Activated T-cell treated with anti-CD3 and anti-CD28 coated beads, Interleukin-2, amount 50 U/mL, for 72 hours (primary cell): Measurements from ENCODE around the gene TDRD7. TPM values are rescaled to one million over a fixed set of nuclear protein-coding genes. Genes with fewer than 3 reads are reported as not detected.

Source experiments
- ATAC-seq, 2 donors: fragments of 150-1000 bp; cut with Tn5 transposase; replicated peaks in 1 of 2; 2 replicates each; pipeline ENCODE4 v1.10.0; 2021; ENCODE audit warnings: moderate library complexity in 2 of 2, mild to moderate bottlenecking in 1 of 2
- DNase-seq, 2 donors: peaks; one replicate each; pipeline ENCODE4 v3.0.0; 2021 to 2022; ENCODE audit warnings: mixed read lengths in 1 of 2
- H3K27ac Mint-ChIP-seq: one replicate; pipeline ENCODE4 v1.8.0; 2022; ENCODE audit warnings: mild to moderate bottlenecking, moderate library complexity, mixed read lengths
- H3K27me3 Mint-ChIP-seq: one replicate; pipeline ENCODE4 v1.8.0; 2022; ENCODE audit warnings: low read depth, mixed read lengths
- H3K36me3 Mint-ChIP-seq, 2 donors: one replicate each; pipeline ENCODE4 v1.8.0; 2022; ENCODE audit warnings: mixed read lengths in 2 of 2, mild to moderate bottlenecking in 1 of 2; ENCODE audit not compliant: insufficient read depth in 2 of 2
- H3K4me1 Mint-ChIP-seq: one replicate; pipeline ENCODE4 v1.8.0; 2022; ENCODE audit warnings: low read depth, mixed read lengths
- H3K4me3 Mint-ChIP-seq, 2 donors: one replicate each; pipeline ENCODE4 v1.8.0; 2022; ENCODE audit warnings: mild to moderate bottlenecking in 2 of 2, mixed read lengths in 2 of 2, moderate library complexity in 2 of 2
- H3K9me3 Mint-ChIP-seq, 2 donors: one replicate each; pipeline ENCODE4 v1.8.0; 2022; ENCODE audit warnings: mixed read lengths in 2 of 2
- total RNA-seq, 2 donors: library from RNA; stranded (reverse); gene quantifications; one replicate each; pipeline ENCODE4 v1.2.3, GENCODE V29; 2022

TDRD7 gene
- 10 to 100 TPM in 1 of 2 donors, 1 to 10 TPM in 1; 6.7 to 10.1 TPM for total RNA-seq

GRCh38 chr9:97411789-97412625 is at the start of gene TDRD7:
Gene TDRD7, plus strand, starts transcription at chr9:97412096. Its CDS starts 16,370 bp downstream, at chr9:97428466.
- no peaks in the 10 kb centered on the region for H3K9me3 Mint-ChIP-seq
- H3K4me3 Mint-ChIP-seq: peak within 1 kb of the TSS; percentile 81 to 89
- peaks cover 37% of the 10 kb centered on the region for H3K27me3 Mint-ChIP-seq
- peak within 1 kb of the TSS; percentile 82 for H3K27ac Mint-ChIP-seq
- peaks cover 0 to 1% of the 10 kb centered on the region in 2 donors for H3K36me3 Mint-ChIP-seq
- ATAC-seq (peak; percentile 86), DNase-seq (peak; percentile 89 to 94)
- peaks cover 13% of the 10 kb centered on the region for H3K4me1 Mint-ChIP-seq

GRCh38 chr9:97362777-97363545 is 48.9 kb upstream of the TDRD7 start:
- DNase-seq (no peak), ATAC-seq (peak; percentile 53 to 57)
- H3K9me3 Mint-ChIP-seq: no peaks in the 10 kb centered on the region
- no peak overlapping the region for H3K4me3 Mint-ChIP-seq
- no peaks in the 10 kb centered on the region for H3K36me3 Mint-ChIP-seq
- no peaks in the 10 kb centered on the region for H3K4me1 Mint-ChIP-seq
- H3K27ac Mint-ChIP-seq: no peak overlapping the region
- H3K27me3 Mint-ChIP-seq: no peaks in the 10 kb centered on the region

- ATAC-seq (peak in 1 of 2 donors; percentile 25), DNase-seq (no peak)
- H3K9me3 Mint-ChIP-seq: no peaks in the 10 kb centered on the region
- H3K4me1 Mint-ChIP-seq: no peaks in the 10 kb centered on the region
- peaks cover 0 to 3% of the 10 kb centered on the region in 2 donors for H3K36me3 Mint-ChIP-seq
- no peak overlapping the region for H3K4me3 Mint-ChIP-seq
- H3K27ac Mint-ChIP-seq: no peak overlapping the region
- no peaks in the 10 kb centered on the region for H3K27me3 Mint-ChIP-seq
Measured at GRCh38 chr9:97363661-97364299, 48.1 kb upstream of the TDRD7 start.

- no peak for DNase-seq
- no peak overlapping the region for H3K27ac Mint-ChIP-seq
- H3K4me1 Mint-ChIP-seq: no peaks in the 10 kb centered on the region
- no peaks in the 10 kb centered on the region for H3K27me3 Mint-ChIP-seq
- H3K9me3 Mint-ChIP-seq: peaks cover 0 to 2% of the 10 kb centered on the region in 2 donors
- peaks cover 0 to 9% of the 10 kb centered on the region in 2 donors for H3K36me3 Mint-ChIP-seq
- ATAC-seq: no peak
- no peak overlapping the region for H3K4me3 Mint-ChIP-seq
Measured at GRCh38 chr9:97364769-97365490, 47.0 kb upstream of the TDRD7 start.

GRCh38 chr9:97365634-97366033 is 46.3 kb upstream of the TDRD7 start:
- Mint-ChIP-seq H3K27ac (no peak overlapping the region), H3K4me3 (no peak overlapping the region), H3K9me3 (peaks cover 0 to 2% of the 10 kb centered on the region in 2 donors), H3K36me3 (peaks cover 0 to 9% of the 10 kb centered on the region in 2 donors), H3K27me3 (no peaks in the 10 kb centered on the region), H3K4me1 (no peaks in the 10 kb centered on the region)
- ATAC-seq (no peak), DNase-seq (no peak)

GRCh38 chr9:97366476-97366875 is 45.4 kb upstream of the TDRD7 start:
- DNase-seq (no peak), ATAC-seq (no peak)
- H3K27ac Mint-ChIP-seq: no peak overlapping the region
- peaks cover 0 to 2% of the 10 kb centered on the region in 2 donors for H3K9me3 Mint-ChIP-seq
- H3K36me3 Mint-ChIP-seq: peaks cover 0 to 9% of the 10 kb centered on the region in 2 donors
- H3K27me3 Mint-ChIP-seq: no peaks in the 10 kb centered on the region
- H3K4me3 Mint-ChIP-seq: no peak overlapping the region
- H3K4me1 Mint-ChIP-seq: no peaks in the 10 kb centered on the region

GRCh38 chr9:97366889-97367288 is 45.0 kb upstream of the TDRD7 start:
- Mint-ChIP-seq H3K4me1 (no peaks in the 10 kb centered on the region), H3K27me3 (no peaks in the 10 kb centered on the region), H3K9me3 (peaks cover 0 to 2% of the 10 kb centered on the region in 2 donors), H3K4me3 (no peak overlapping the region), H3K36me3 (peaks cover 0 to 9% of the 10 kb centered on the region in 2 donors), H3K27ac (no peak overlapping the region)
- no peak for ATAC-seq
- no peak for DNase-seq

GRCh38 chr9:97367729-97368128 is 44.2 kb upstream of the TDRD7 start:
- DNase-seq: no peak
- H3K36me3 Mint-ChIP-seq: peaks cover 0 to 9% of the 10 kb centered on the region in 2 donors
- H3K27ac Mint-ChIP-seq: no peak overlapping the region
- H3K4me3 Mint-ChIP-seq: no peak overlapping the region
- H3K4me1 Mint-ChIP-seq: no peaks in the 10 kb centered on the region
- peak; percentile 40 to 52 for ATAC-seq
- H3K9me3 Mint-ChIP-seq: peaks cover 0 to 2% of the 10 kb centered on the region in 2 donors
- no peaks in the 10 kb centered on the region for H3K27me3 Mint-ChIP-seq

GRCh38 chr9:97368964-97369363 is 42.9 kb upstream of the TDRD7 start:
- Mint-ChIP-seq H3K27ac (no peak overlapping the region), H3K4me3 (no peak overlapping the region), H3K4me1 (no peaks in the 10 kb centered on the region), H3K36me3 (peaks cover 0 to 9% of the 10 kb centered on the region in 2 donors), H3K27me3 (no peaks in the 10 kb centered on the region), H3K9me3 (peaks cover 0 to 2% of the 10 kb centered on the region in 2 donors)
- DNase-seq: no peak
- no peak for ATAC-seq

GRCh38 chr9:97372580-97372979 is 39.3 kb upstream of the TDRD7 start:
- Mint-ChIP-seq H3K36me3 (peaks cover 0 to 9% of the 10 kb centered on the region in 2 donors), H3K9me3 (peaks cover 0 to 2% of the 10 kb centered on the region in 2 donors), H3K4me3 (no peak overlapping the region), H3K27ac (no peak overlapping the region), H3K4me1 (no peaks in the 10 kb centered on the region), H3K27me3 (no peaks in the 10 kb centered on the region)
- no peak for DNase-seq
- ATAC-seq: no peak

GRCh38 chr9:97373331-97373730 is 38.6 kb upstream of the TDRD7 start:
- H3K27ac Mint-ChIP-seq: no peak overlapping the region
- H3K36me3 Mint-ChIP-seq: peaks cover 0 to 9% of the 10 kb centered on the region in 2 donors
- H3K4me3 Mint-ChIP-seq: no peak overlapping the region
- H3K4me1 Mint-ChIP-seq: no peaks in the 10 kb centered on the region
- H3K9me3 Mint-ChIP-seq: peaks cover 0 to 2% of the 10 kb centered on the region in 2 donors
- ATAC-seq: no peak
- H3K27me3 Mint-ChIP-seq: no peaks in the 10 kb centered on the region
- DNase-seq: no peak

GRCh38 chr9:97374811-97375210 is 37.1 kb upstream of the TDRD7 start:
- Mint-ChIP-seq H3K36me3 (peaks cover 0 to under 1% of the 10 kb centered on the region in 2 donors), H3K4me1 (no peaks in the 10 kb centered on the region), H3K4me3 (no peak overlapping the region), H3K9me3 (no peaks in the 10 kb centered on the region), H3K27me3 (no peaks in the 10 kb centered on the region), H3K27ac (no peak overlapping the region)
- no peak for DNase-seq
- no peak for ATAC-seq
